ENCODE results near the gene FGD6. TPM values are rescaled to one million over a fixed set of nuclear protein-coding genes. Genes with fewer than 3 reads are reported as not detected.

The FGD6 gene
- total RNA-seq, 2 experiments from 2014 or later = 5.6 to 7.8 TPM

DNA sequence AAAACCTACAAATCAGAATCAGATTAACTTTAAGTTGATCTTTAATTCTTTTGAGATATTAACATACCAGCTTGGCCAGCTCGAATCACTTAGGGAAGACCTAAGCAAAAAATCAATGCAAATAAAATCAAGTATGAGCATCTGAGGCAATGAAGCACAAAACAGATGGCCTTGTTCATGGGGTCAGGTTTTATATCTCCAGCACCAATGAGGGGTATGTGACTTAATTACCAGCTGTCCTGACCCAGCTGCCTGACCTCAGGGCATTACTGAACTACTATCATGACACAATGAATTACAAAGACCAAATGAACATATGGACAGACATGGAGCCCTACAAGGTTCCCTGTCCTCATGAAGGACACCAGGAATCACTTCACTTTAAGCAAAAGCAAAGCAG, 70.5 kb downstream of the FGD6 start:
- DNase-seq (ENCODE audit: low spot score) = no peak
- BruUV-seq (replicated peaks) = no TSS peak
- no peak for TF ChIP-seq EZH2phosphoT487 (IDR thresholded peaks at IDR 0.05; ENCODE audit: borderline replicate concordance, low read depth, low read length)
- TF ChIP-seq, protein P1, sequence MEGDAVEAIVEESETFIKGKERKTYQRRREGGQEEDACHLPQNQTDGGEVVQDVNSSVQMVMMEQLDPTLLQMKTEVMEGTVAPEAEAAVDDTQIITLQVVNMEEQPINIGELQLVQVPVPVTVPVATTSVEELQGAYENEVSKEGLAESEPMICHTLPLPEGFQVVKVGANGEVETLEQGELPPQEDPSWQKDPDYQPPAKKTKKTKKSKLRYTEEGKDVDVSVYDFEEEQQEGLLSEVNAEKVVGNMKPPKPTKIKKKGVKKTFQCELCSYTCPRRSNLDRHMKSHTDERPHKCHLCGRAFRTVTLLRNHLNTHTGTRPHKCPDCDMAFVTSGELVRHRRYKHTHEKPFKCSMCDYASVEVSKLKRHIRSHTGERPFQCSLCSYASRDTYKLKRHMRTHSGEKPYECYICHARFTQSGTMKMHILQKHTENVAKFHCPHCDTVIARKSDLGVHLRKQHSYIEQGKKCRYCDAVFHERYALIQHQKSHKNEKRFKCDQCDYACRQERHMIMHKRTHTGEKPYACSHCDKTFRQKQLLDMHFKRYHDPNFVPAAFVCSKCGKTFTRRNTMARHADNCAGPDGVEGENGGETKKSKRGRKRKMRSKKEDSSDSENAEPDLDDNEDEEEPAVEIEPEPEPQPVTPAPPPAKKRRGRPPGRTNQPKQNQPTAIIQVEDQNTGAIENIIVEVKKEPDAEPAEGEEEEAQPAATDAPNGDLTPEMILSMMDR (conservative IDR thresholded peaks at IDR 0.05; ENCODE audit: low read length) = no peak
- Histone ChIP-seq H3K9me2 (ENCODE audit: insufficient read depth, low read length) (no peaks in the 10 kb centered on the region), H3K9me3 (ENCODE audit: low read length) (no peaks in the 10 kb centered on the region), H2AFZ (ENCODE audit: low read length) (no peak overlapping the region), H3K27ac (ENCODE audit: low read depth, low read length, poor library complexity, severe bottlenecking) (no peak overlapping the region), H3K36me3 (ENCODE audit: insufficient read depth, low read length) (no peaks in the 10 kb centered on the region), H3K79me2 (ENCODE audit: insufficient read depth, low read depth, low read length) (no peaks in the 10 kb centered on the region), H3K4me2 (ENCODE audit: low read length) (no peak overlapping the region), H3K4me3 (ENCODE audit: low read depth, low read length, poor library complexity, severe bottlenecking) (no peak overlapping the region), H3K4me1 (ENCODE audit: insufficient read depth, low read length, poor library complexity, severe bottlenecking) (no peaks in the 10 kb centered on the region), H4K20me1 (ENCODE audit: insufficient read depth, low read length) (no peaks in the 10 kb centered on the region)
- ChIA-PET CTCF (ENCODE audit: unreplicated experiment) (no interaction called here), POLR2A (interaction anchor here (0.6 to 0.7 kb wide), 4 partner anchors 14 to 331 kb away, joined by 3 read pairs; no protein-coding TSS in a partner anchor)
- intact Hi-C loops (cut with micrococcal nuclease; ENCODE audit: unreplicated experiment) = no loop called here

DNA sequence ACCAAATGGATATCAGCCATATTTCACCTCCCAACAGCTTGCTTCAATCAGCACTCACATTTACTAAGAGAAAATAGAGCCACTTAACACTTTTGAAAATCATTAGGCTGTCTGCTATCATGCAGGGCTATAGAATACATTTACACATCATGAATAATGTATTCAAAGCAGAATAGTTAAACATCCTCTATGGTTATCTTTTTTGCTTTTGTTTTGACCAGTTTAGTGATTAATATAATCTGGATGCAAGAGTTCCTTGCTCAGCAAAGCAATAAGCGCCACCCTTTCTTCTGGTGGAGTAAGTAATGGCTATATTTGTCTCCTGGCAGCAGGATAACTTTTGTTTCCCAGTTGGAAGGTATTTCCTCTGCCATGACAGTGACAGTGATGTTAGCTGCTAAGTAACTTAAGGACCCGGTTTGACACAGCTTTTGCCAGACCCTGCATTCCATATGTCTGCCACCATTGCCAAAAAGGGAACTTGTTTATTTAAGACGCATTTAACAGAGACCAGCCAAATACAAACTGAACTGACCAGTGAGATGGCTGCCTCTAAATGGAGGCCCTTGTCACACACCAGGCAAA, 73.6 kb downstream of the FGD6 start:
- Histone ChIP-seq H3K36me3 (ENCODE audit: insufficient read depth, low read length) (no peaks in the 10 kb centered on the region), H4K20me1 (ENCODE audit: insufficient read depth, low read length) (no peaks in the 10 kb centered on the region), H2AFZ (ENCODE audit: low read length) (no peak overlapping the region), H3K4me1 (ENCODE audit: insufficient read depth, low read length, poor library complexity, severe bottlenecking) (no peaks in the 10 kb centered on the region), H3K79me2 (ENCODE audit: insufficient read depth, low read depth, low read length) (no peaks in the 10 kb centered on the region), H3K27ac (ENCODE audit: low read depth, low read length, poor library complexity, severe bottlenecking) (no peak overlapping the region), H3K9me3 (ENCODE audit: low read length) (no peaks in the 10 kb centered on the region), H3K4me2 (ENCODE audit: low read length) (no peak overlapping the region), H3K9me2 (ENCODE audit: insufficient read depth, low read length) (no peaks in the 10 kb centered on the region), H3K4me3 (ENCODE audit: low read depth, low read length, poor library complexity, severe bottlenecking) (no peak overlapping the region)
- BruUV-seq (replicated peaks) = no TSS peak
- no peak for DNase-seq (ENCODE audit: low spot score)
- intact Hi-C loops (cut with micrococcal nuclease; ENCODE audit: unreplicated experiment) = no loop called here
- ChIA-PET CTCF (ENCODE audit: unreplicated experiment) (no interaction called here), POLR2A (interaction anchor here (0.6 kb wide), 1 partner anchor 595 kb away, joined by 4 read pairs; no protein-coding TSS in a partner anchor)
- TF ChIP-seq, protein P1 (conservative IDR thresholded peaks at IDR 0.05; ENCODE audit: low read length) = no peak
- no peak for TF ChIP-seq EZH2phosphoT487 (IDR thresholded peaks at IDR 0.05; ENCODE audit: borderline replicate concordance, low read depth, low read length)

DNA sequence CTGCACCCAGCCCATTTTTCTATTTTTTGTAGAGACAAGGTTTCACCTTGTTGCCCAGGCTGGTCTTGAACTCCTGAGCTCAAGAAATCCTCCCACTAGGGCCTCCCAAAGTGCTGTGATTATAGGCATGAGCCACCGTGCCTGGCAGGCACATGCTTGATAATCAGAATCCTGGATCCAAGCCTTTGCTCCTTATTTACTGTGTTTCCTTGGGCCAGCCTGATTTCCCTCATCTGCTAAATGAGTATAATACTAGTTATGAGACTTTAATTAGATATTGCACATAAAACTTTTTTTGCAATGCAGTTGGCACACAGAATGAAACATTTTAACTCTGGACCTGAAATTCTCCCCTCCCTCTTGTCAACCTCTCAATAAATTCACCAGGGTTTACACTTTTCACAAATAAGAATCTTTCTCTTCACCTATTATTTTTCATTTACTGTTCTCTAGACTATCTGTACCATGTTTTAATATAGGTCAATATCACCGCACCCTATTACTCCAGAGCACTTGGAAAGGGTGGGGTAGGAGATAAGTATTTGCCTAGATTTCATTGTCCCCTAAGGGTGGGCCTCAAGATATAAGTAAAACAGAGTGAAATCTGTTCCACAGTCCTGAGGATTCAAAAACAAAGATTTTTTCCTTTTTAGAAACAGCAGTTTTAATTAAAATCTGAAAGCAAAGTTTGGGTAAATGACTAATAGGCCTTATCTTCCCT, 74.7 kb downstream of the FGD6 start:
- no peaks in the 10 kb centered on the region for H3K9me3 ChIP-seq (ENCODE audit: low read length)
- ChIA-PET POLR2A (no interaction called here), CTCF (ENCODE audit: unreplicated experiment) (no interaction called here)
- no peaks in the 10 kb centered on the region for H3K36me3 ChIP-seq (ENCODE audit: insufficient read depth, low read length)
- intact Hi-C loops (cut with micrococcal nuclease; ENCODE audit: unreplicated experiment) = no loop called here
- DNase-seq (ENCODE audit: low spot score) = no peak
- no peak overlapping the region for H3K4me2 ChIP-seq (ENCODE audit: low read length)
- TF ChIP-seq, protein P1 (conservative IDR thresholded peaks at IDR 0.05; ENCODE audit: low read length) = no peak
- no peak for TF ChIP-seq EZH2phosphoT487 (IDR thresholded peaks at IDR 0.05; ENCODE audit: borderline replicate concordance, low read depth, low read length)
- H3K27ac ChIP-seq (ENCODE audit: low read depth, low read length, poor library complexity, severe bottlenecking) = no peak overlapping the region
- no peaks in the 10 kb centered on the region for H3K9me2 ChIP-seq (ENCODE audit: insufficient read depth, low read length)
- H3K4me1 ChIP-seq (ENCODE audit: insufficient read depth, low read length, poor library complexity, severe bottlenecking) = no peaks in the 10 kb centered on the region
- no peak overlapping the region for H3K4me3 ChIP-seq (ENCODE audit: low read depth, low read length, poor library complexity, severe bottlenecking)
- no TSS peak for BruUV-seq (replicated peaks)
- no peaks in the 10 kb centered on the region for H4K20me1 ChIP-seq (ENCODE audit: insufficient read depth, low read length)
- no peaks in the 10 kb centered on the region for H3K79me2 ChIP-seq (ENCODE audit: insufficient read depth, low read depth, low read length)
- H2AFZ ChIP-seq (ENCODE audit: low read length) = no peak overlapping the region
